ENCODE results near the gene BDNF.
"Not testable (repeated sequence)": the region's sequence is repeated elsewhere in the genome, so short reads cannot be mapped to it uniquely, and the experiment has no call there.

Gene BDNF

DNA sequence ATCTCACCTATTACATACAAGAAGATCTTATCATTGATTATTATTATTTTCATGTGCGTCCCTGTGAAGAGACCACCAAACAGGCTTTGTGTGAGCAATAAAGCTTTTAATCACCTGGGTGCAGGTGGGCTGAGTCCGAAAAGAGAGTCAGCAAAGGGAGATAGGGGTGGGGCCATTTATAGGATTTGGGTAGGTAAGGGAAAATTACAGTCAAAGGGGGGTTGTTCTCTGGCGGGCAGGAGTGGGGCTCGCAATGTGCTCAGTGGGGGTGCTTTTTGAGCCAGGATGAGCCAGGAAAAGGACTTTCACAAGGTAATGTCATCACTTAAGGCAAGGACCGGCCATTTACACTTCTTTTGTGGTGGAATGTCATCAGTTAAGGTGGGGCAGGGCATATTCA, 71.2 kb downstream of the BDNF start:
- DNase-seq; H3K27me3 ChIP-seq (replicated peaks; ENCODE audit: control insufficient read depth, insufficient read depth, low read length, poor library complexity, severe bottlenecking); H3K4me1 ChIP-seq (ENCODE audit: control insufficient read depth, insufficient read depth, low read length, poor library complexity, severe bottlenecking); H3K9me3 ChIP-seq (ENCODE audit: control insufficient read depth, low read length); H3K27ac ChIP-seq (ENCODE audit: insufficient read depth, low read length, poor library complexity, severe bottlenecking); H3K36me3 ChIP-seq (ENCODE audit: control insufficient read depth, insufficient read depth, low read length); H3K4me3 ChIP-seq (ENCODE audit: insufficient read depth, low read depth, low read length, poor library complexity, severe bottlenecking): not testable (repeated sequence)

DNA sequence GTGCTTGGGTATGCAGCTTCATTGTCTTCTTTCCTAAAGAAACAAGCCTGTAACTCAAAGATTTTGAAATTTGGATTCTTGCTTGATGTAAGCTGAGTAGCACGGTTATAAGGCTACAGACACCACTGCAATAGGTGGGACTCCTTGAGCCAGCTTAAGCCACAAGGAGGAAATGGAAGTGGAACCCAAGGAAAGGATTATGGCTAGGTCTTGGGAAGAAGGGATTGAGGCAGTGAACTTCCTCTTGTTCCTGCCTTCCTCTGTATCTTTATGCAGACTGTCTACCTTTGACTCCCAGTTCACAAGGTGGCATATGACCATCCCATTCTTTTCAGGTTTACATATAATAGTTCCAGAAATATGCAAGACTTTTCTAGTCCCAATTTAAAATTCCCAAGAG, 72.3 kb downstream of the BDNF start:
- no peak for DNase-seq
- Histone ChIP-seq H3K36me3 (ENCODE audit: control insufficient read depth, insufficient read depth, low read length) (no peaks in the 10 kb centered on the region), H3K9me3 (ENCODE audit: control insufficient read depth, low read length) (no peaks in the 10 kb centered on the region)

DNA sequence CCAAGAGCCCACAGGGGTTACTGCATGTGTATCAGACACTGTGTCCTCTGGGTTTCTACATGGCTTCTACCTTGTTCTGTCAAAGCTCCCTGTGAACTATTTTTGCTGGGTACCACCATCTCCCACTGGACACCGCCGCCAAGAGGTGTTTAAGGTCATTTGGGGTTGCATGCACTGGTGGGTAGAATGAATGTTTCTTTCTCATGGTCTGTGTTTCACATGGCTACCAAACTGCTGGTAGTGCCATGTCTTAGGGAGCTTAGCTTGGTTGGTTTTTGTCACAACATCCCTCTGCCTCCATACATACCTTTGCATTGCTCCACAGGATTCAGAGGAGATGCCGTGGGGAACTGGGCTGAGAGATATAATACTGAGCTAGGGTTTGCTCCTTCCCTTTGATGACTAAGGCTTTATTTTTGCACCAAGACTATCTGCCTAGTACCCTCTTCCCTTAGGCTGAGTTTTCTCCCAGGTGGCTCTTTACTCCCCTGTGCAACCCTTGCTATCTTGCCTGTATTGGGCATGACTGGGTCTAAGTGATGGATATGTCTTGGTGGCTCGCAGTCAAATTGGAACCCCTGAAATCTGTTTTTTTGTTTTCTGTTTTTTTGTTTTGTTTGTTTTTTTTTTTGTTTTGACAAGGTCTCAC, 73.2 kb downstream of the BDNF start:
- Histone ChIP-seq H3K4me3 (ENCODE audit: insufficient read depth, low read depth, low read length, poor library complexity, severe bottlenecking) (no peak overlapping the region), H3K27me3 (replicated peaks; ENCODE audit: control insufficient read depth, insufficient read depth, low read length, poor library complexity, severe bottlenecking) (no peaks in the 10 kb centered on the region), H3K27ac (ENCODE audit: insufficient read depth, low read length, poor library complexity, severe bottlenecking) (no peak overlapping the region), H3K4me1 (ENCODE audit: control insufficient read depth, insufficient read depth, low read length, poor library complexity, severe bottlenecking) (no peaks in the 10 kb centered on the region), H3K9me3 (ENCODE audit: control insufficient read depth, low read length) (no peaks in the 10 kb centered on the region), H3K36me3 (ENCODE audit: control insufficient read depth, insufficient read depth, low read length) (no peaks in the 10 kb centered on the region)
- no peak for DNase-seq

More for the DNA sequence above, 72.3 kb downstream of the BDNF start:
- Histone ChIP-seq H3K4me3 (ENCODE audit: insufficient read depth, low read depth, low read length, poor library complexity, severe bottlenecking) (no peak overlapping the region), H3K4me1 (ENCODE audit: control insufficient read depth, insufficient read depth, low read length, poor library complexity, severe bottlenecking) (no peaks in the 10 kb centered on the region), H3K27ac (ENCODE audit: insufficient read depth, low read length, poor library complexity, severe bottlenecking) (no peak overlapping the region), H3K27me3 (replicated peaks; ENCODE audit: control insufficient read depth, insufficient read depth, low read length, poor library complexity, severe bottlenecking) (no peaks in the 10 kb centered on the region)

DNA sequence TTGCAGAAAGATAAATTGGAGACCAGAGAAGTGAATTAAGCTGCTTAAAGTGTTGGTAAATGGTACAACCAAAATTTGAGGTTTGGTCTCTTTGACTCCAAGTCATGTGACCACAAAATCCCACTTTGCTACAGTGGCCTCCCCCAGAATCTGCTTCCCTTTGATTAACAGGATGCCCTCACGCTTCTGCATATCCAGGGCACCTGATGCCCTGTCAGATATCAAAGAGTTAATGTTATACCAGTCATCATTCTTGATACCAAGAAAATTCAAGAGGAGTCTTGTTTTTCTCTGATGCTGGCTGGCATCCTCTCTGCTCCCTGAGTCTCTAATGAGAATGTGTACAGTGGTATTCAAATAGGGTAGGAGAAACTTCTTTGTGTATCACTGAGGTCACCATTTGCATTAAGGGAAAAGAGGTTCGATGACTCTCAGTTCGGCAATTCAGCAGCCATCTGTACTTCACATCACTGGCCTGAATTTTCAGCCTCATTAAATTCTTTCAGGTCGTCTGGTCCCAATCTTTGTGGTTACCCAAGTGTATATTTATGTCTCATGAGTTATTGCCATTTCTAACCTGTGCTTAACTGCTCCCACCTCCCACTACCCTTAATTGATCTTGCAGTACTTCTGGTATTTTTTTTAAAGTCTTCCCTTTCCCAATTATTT, 73.9 kb downstream of the BDNF start:
- H3K27ac ChIP-seq (ENCODE audit: insufficient read depth, low read length, poor library complexity, severe bottlenecking): no peak overlapping the region
- H3K4me3 ChIP-seq (ENCODE audit: insufficient read depth, low read depth, low read length, poor library complexity, severe bottlenecking): no peak overlapping the region
- H3K36me3 ChIP-seq (ENCODE audit: control insufficient read depth, insufficient read depth, low read length): no peaks in the 10 kb centered on the region
- no peak for DNase-seq
- no peaks in the 10 kb centered on the region for H3K9me3 ChIP-seq (ENCODE audit: control insufficient read depth, low read length)
- H3K4me1 ChIP-seq (ENCODE audit: control insufficient read depth, insufficient read depth, low read length, poor library complexity, severe bottlenecking): no peaks in the 10 kb centered on the region
- no peaks in the 10 kb centered on the region for H3K27me3 ChIP-seq (replicated peaks; ENCODE audit: control insufficient read depth, insufficient read depth, low read length, poor library complexity, severe bottlenecking)

DNA sequence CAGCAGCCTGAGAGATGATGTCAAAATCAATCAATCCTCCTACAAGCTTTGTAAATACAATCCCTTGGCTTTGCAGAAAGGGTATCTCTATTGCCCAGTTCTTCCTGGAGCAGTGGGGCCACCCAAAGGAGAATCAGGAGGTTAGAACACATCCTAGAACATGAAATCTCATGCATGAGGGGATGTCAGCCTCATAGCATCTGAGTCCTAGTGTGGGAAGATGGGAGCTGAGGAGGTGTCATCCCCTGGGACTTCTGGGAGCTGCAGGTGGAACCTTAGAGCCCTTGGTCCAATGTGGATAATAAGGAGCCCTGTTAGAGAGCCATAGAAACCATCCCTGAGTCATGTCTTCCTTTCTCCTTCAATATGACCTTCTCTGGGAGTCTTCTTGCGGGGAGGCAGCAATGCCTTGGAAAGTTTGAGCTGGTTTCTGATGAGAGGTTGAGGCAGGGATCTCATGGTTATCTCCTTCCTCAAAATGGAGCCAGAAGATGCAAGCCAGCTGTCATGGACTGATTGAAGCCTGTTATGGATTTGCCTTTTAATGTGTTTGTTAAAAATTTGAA, 74.8 kb downstream of the BDNF start:
- H3K36me3 ChIP-seq (ENCODE audit: control insufficient read depth, insufficient read depth, low read length): no peaks in the 10 kb centered on the region
- H3K4me1 ChIP-seq (ENCODE audit: control insufficient read depth, insufficient read depth, low read length, poor library complexity, severe bottlenecking): no peaks in the 10 kb centered on the region
- H3K4me3 ChIP-seq (ENCODE audit: insufficient read depth, low read depth, low read length, poor library complexity, severe bottlenecking): no peak overlapping the region
- no peak for DNase-seq
- no peaks in the 10 kb centered on the region for H3K27me3 ChIP-seq (replicated peaks; ENCODE audit: control insufficient read depth, insufficient read depth, low read length, poor library complexity, severe bottlenecking)
- no peak overlapping the region for H3K27ac ChIP-seq (ENCODE audit: insufficient read depth, low read length, poor library complexity, severe bottlenecking)
- no peaks in the 10 kb centered on the region for H3K9me3 ChIP-seq (ENCODE audit: control insufficient read depth, low read length)

DNA sequence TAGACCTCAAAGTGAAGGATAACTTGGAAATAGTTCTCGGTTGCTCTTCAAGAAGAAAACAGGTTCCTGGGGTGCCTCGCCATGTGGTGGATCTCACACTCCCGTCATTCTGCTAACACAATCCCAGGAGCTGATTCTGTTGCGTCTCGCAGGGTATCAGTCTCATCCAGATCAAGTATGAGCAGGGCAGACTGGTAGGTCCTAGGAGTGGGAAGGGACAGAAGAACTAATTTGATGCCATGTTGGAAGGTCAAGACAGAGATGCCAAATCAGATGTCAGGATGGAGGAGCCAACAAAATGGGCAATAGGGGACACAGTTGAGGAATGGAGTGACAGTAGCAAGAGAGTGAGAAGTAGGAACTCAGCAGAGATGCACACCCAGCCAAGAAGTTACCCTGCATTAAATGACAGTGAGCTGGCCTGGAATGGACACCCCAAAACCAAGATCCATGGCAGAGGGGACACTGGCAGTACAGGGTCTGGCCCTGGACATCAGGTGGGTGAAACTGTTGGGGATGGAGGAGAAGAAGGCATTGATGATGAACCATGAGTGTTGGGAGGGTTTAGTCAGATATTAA, 76.2 kb downstream of the BDNF start:
- Histone ChIP-seq H3K36me3 (ENCODE audit: control insufficient read depth, insufficient read depth, low read length) (no peaks in the 10 kb centered on the region), H3K4me3 (ENCODE audit: insufficient read depth, low read depth, low read length, poor library complexity, severe bottlenecking) (no peak overlapping the region), H3K9me3 (ENCODE audit: control insufficient read depth, low read length) (no peaks in the 10 kb centered on the region), H3K27ac (ENCODE audit: insufficient read depth, low read length, poor library complexity, severe bottlenecking) (no peak overlapping the region), H3K4me1 (ENCODE audit: control insufficient read depth, insufficient read depth, low read length, poor library complexity, severe bottlenecking) (no peaks in the 10 kb centered on the region), H3K27me3 (replicated peaks; ENCODE audit: control insufficient read depth, insufficient read depth, low read length, poor library complexity, severe bottlenecking) (no peaks in the 10 kb centered on the region)
- no peak for DNase-seq

DNA sequence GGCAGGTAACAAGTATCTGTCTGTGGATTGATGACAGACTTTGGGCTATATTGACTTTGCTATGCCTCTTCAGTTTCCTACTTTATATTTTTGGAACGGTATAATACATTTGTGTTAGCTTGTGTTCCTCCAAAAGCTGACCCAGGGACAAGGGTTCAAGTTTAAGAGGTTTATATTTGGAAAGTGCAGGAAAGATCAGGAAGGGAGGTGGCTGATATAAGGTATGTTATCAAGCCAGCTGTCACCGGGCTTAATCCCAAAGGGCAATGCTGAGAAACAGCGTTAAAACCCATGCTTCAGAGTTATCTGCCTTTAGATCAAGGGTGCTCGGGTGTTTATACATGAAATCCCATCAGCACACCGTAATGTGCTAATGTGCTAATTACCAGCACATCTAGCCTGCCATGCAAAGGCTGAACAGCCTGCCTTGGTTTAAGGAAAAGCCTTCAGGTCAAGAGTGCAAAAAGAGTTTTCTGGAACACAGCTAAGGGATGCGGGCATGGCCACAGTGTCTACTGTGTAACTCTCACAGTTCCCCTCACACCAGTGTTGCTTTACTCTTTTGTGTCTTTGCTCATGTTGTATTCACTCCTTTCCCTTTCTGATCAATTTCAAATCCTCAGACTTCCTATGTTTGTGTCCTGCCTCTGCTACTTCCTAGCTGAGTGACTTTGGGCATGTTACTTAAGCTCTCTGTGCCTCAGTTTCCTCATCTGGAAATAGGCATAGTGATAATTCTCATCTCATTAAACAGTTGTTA, 77.5 kb downstream of the BDNF start:
- H3K27me3 ChIP-seq (replicated peaks; ENCODE audit: control insufficient read depth, insufficient read depth, low read length, poor library complexity, severe bottlenecking): no peaks in the 10 kb centered on the region
- no peaks in the 10 kb centered on the region for H3K4me1 ChIP-seq (ENCODE audit: control insufficient read depth, insufficient read depth, low read length, poor library complexity, severe bottlenecking)
- DNase-seq: no peak
- H3K27ac ChIP-seq (ENCODE audit: insufficient read depth, low read length, poor library complexity, severe bottlenecking): no peak overlapping the region
- no peaks in the 10 kb centered on the region for H3K9me3 ChIP-seq (ENCODE audit: control insufficient read depth, low read length)
- H3K36me3 ChIP-seq (ENCODE audit: control insufficient read depth, insufficient read depth, low read length): no peaks in the 10 kb centered on the region
- no peak overlapping the region for H3K4me3 ChIP-seq (ENCODE audit: insufficient read depth, low read depth, low read length, poor library complexity, severe bottlenecking)

DNA sequence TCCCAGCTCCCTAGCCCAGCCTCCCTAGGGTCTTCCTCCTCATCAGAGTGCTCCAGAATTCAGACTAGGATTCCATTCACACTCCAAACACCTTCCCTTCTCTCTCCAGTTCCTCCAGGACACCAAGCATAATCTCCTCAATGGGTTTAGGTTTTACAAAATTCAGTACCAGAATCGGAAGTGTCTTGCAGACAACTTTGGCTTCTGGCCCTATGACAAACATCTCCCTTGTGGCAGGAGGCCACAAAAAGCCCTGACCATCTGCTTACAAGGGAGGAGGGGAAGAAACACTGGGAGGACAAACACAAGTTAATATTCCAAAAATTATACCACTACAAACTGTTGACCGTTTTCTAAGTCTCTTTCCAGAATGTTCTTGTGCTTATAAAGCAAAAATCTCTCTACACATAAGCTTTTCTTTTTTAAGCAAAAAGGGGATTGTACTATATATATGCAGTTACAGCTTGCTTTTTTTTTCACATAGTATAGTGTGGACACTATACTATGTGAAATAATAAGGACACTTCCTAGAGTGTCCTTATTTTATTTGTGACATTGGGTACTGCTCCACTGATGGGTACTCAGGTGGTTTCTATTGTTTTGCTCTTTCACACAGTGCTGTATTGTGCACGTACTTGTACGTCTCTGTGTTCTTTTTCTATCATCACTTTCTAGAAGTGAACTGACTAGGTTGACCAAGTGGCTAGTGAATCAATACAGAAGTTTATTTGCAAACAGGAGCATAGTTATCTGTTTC, 78.7 kb downstream of the BDNF start:
- DNase-seq: no peak
- no peak overlapping the region for H3K4me3 ChIP-seq (ENCODE audit: insufficient read depth, low read depth, low read length, poor library complexity, severe bottlenecking)
- no peak overlapping the region for H3K27ac ChIP-seq (ENCODE audit: insufficient read depth, low read length, poor library complexity, severe bottlenecking)
- no peaks in the 10 kb centered on the region for H3K36me3 ChIP-seq (ENCODE audit: control insufficient read depth, insufficient read depth, low read length)
- no peaks in the 10 kb centered on the region for H3K27me3 ChIP-seq (replicated peaks; ENCODE audit: control insufficient read depth, insufficient read depth, low read length, poor library complexity, severe bottlenecking)
- H3K9me3 ChIP-seq (ENCODE audit: control insufficient read depth, low read length): no peaks in the 10 kb centered on the region
- no peaks in the 10 kb centered on the region for H3K4me1 ChIP-seq (ENCODE audit: control insufficient read depth, insufficient read depth, low read length, poor library complexity, severe bottlenecking)

DNA sequence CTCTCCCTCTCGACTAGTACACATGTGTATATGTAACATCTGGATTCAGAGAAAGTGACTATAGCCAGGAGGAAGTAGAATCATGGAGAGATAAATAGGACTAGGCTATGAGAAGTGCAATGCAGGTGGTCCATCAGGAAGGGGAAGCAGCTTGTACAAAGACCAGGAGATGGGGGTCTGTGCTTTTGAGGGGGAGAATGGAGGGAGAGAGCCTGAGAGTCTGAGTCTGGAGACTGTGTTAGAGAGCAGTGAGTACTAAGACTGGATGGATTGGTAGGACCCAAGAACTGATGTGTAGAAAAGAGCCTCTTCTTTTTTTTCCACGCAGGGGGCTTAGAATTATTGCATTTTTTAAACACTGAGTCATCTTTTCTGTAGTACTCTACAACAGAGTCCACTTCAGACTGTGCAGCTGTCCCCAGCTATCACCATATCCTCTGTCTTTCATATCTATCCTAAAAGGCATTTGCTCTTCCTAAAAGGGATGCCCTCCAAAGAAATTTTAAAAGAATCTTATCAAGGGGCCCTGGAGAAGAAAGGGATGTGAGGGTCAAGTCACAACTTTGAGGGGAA, 80.4 kb downstream of the BDNF start:
- no peaks in the 10 kb centered on the region for H3K27me3 ChIP-seq (replicated peaks; ENCODE audit: control insufficient read depth, insufficient read depth, low read length, poor library complexity, severe bottlenecking)
- no peaks in the 10 kb centered on the region for H3K36me3 ChIP-seq (ENCODE audit: control insufficient read depth, insufficient read depth, low read length)
- no peak for DNase-seq
- H3K9me3 ChIP-seq (ENCODE audit: control insufficient read depth, low read length): no peaks in the 10 kb centered on the region
- no peaks in the 10 kb centered on the region for H3K4me1 ChIP-seq (ENCODE audit: control insufficient read depth, insufficient read depth, low read length, poor library complexity, severe bottlenecking)
- H3K27ac ChIP-seq (ENCODE audit: insufficient read depth, low read length, poor library complexity, severe bottlenecking): no peak overlapping the region
- no peak overlapping the region for H3K4me3 ChIP-seq (ENCODE audit: insufficient read depth, low read depth, low read length, poor library complexity, severe bottlenecking)

All from effector memory CD4-positive, alpha-beta T cell (primary cell).